GM23338 (cell line): Measurements from ENCODE around the gene C12orf56. TPM values are rescaled to one million over a fixed set of nuclear protein-coding genes. Genes with fewer than 3 reads are reported as not detected.

Experiments used
- ATAC-seq: fragments of 200-7000 bp; cut with Tn5 transposase; 3 replicates; pipeline ENCODE4 v1.9.1; 2020
- DNase-seq: peaks from one replicate; pipeline ENCODE4 v3.0.0-alpha.2; 2015; ENCODE audit warnings: low spot score
- H2AFZ ChIP-seq: fragments of 200-600 bp; sonication (generic); 2 replicates; pipeline ENCODE4 v1.8.0; 2016; ENCODE audit warnings: antibody characterized with exemption, mild to moderate bottlenecking, moderate library complexity
- H3F3A ChIP-seq: fragments of 200-600 bp; sonication (generic); replicated peaks from 2 replicates; pipeline ENCODE4 v1.8.0; 2017; ENCODE audit warnings: antibody characterized with exemption, mixed run types, low read depth
- H3K27ac ChIP-seq: fragments of 200-600 bp; sonication (generic); 2 replicates; pipeline ENCODE4 v1.6.1; 2016; ENCODE audit warnings: low read depth
- H3K27me3 ChIP-seq: fragments of 200-600 bp; sonication (generic); 2 replicates; pipeline ENCODE4 v1.8.0; 2016; ENCODE audit warnings: mild to moderate bottlenecking, mixed run types, moderate library complexity; ENCODE audit not compliant: insufficient read depth
- H3K36me3 ChIP-seq: fragments of 200-600 bp; sonication (generic); 2 replicates; pipeline ENCODE4 v1.8.0; 2016; ENCODE audit warnings: mild to moderate bottlenecking; ENCODE audit not compliant: insufficient read depth
- H3K4me1 ChIP-seq: fragments of 200-600 bp; sonication (generic); 2 replicates; pipeline ENCODE4 v1.8.0; 2016; ENCODE audit warnings: mild to moderate bottlenecking, moderate library complexity; ENCODE audit not compliant: insufficient read depth
- H3K4me2 ChIP-seq: fragments of 200-600 bp; sonication (generic); 2 replicates; pipeline ENCODE4 v1.7.1; 2017; ENCODE audit warnings: mixed run types
- H3K4me3 ChIP-seq: fragments of 200-600 bp; sonication (generic); 2 replicates; pipeline ENCODE4 v1.6.1; 2016; ENCODE audit warnings: mixed run types
- H3K79me2 ChIP-seq: fragments of 200-600 bp; sonication (generic); replicated peaks from 2 replicates; pipeline ENCODE4 v1.8.0; 2017; ENCODE audit warnings: mild to moderate bottlenecking; ENCODE audit not compliant: insufficient read depth
- H3K9me2 ChIP-seq: fragments of 200-600 bp; sonication (generic); 2 replicates; pipeline ENCODE4 v1.8.0; 2017; ENCODE audit not compliant: insufficient read depth
- H4K20me1 ChIP-seq: fragments of 200-600 bp; sonication (generic); replicated peaks from 2 replicates; pipeline ENCODE4 v1.8.0; 2017; ENCODE audit warnings: mild to moderate bottlenecking; ENCODE audit not compliant: insufficient read depth
- H3K27ac Mint-ChIP-seq: 2 replicates; pipeline ENCODE4 v1.8.0; 2020; ENCODE audit warnings: inconsistent platforms, mild to moderate bottlenecking, moderate library complexity, mixed read lengths
- H3K27me3 Mint-ChIP-seq: 3 replicates; pipeline ENCODE4 v1.8.0; 2022; ENCODE audit warnings: low read depth, mild to moderate bottlenecking, moderate library complexity, mixed read lengths, inconsistent platforms; ENCODE audit not compliant: insufficient read depth, poor library complexity
- H3K36me3 Mint-ChIP-seq: 3 replicates; pipeline ENCODE4 v1.8.0; 2021; ENCODE audit warnings: low read depth, mild to moderate bottlenecking, inconsistent platforms, moderate library complexity, mixed read lengths
- H3K4me1 Mint-ChIP-seq: 3 replicates; pipeline ENCODE4 v1.8.0; 2020; ENCODE audit warnings: mild to moderate bottlenecking, inconsistent platforms, mixed read lengths
- H3K4me3 Mint-ChIP-seq: 3 replicates; pipeline ENCODE4 v1.8.0; 2021; ENCODE audit warnings: moderate library complexity, mild to moderate bottlenecking, inconsistent platforms, mixed read lengths
- H3K9me3 Mint-ChIP-seq: 3 replicates; pipeline ENCODE4 v1.8.0; 2020; ENCODE audit warnings: moderate library complexity, mild to moderate bottlenecking, inconsistent platforms, mixed read lengths
- CREB1 ChIP-seq: fragments of 250-450 bp; sonication (Bioruptor Pico); IDR thresholded peaks from 2 replicates; pipeline ENCODE4 v1.5.0; 2020; ENCODE audit warnings: low read depth, mild to moderate bottlenecking, moderate library complexity
- EZH2phosphoT487 ChIP-seq: fragments of 200-600 bp; sonication (generic); IDR thresholded peaks from one replicate; pipeline ENCODE4 v1.8.1; 2018; ENCODE audit warnings: antibody characterized with exemption; ENCODE audit not compliant: unreplicated experiment
- JUNB ChIP-seq: IDR thresholded peaks from one replicate; pipeline ENCODE4 v1.6.1; 2016; ENCODE audit warnings: antibody characterized with exemption; ENCODE audit not compliant: unreplicated experiment
- NANOG ChIP-seq: IDR thresholded peaks from 2 replicates; pipeline ENCODE4 v1.6.1; 2016; ENCODE audit warnings: antibody characterized with exemption, borderline replicate concordance
- POLR2AphosphoS5 ChIP-seq: IDR thresholded peaks from 2 replicates; pipeline ENCODE4 v1.6.1; 2016; ENCODE audit warnings: antibody characterized with exemption, low read depth
- ZNF114 ChIP-seq: fragments of 250-450 bp; sonication (Bioruptor Pico); IDR thresholded peaks from 2 replicates; pipeline ENCODE4 v1.5.0; 2020; ENCODE audit warnings: mild to moderate bottlenecking, moderate library complexity
- ZNF331 ChIP-seq: fragments of 250-450 bp; sonication (Bioruptor Pico); IDR thresholded peaks from 2 replicates; pipeline ENCODE4 v1.5.0; 2020; ENCODE audit warnings: low read depth, mild to moderate bottlenecking, moderate library complexity
- polyA plus RNA-seq: library from polyadenylated mRNA; unstranded; fragments of >200 nt; fragmentation: Nextera tagmentation; extraction: Ambion mirVana; gene quantifications from 2 replicates; pipeline ENCODE4 v1.2.1, GENCODE V29; 2016
- total RNA-seq: library from RNA; depleted of rRNA; stranded (reverse); fragments of >200 nt; shearing (Covaris generic); gene quantifications from 2 replicates; pipeline ENCODE4 v1.2.3, GENCODE V29; 2014
- TF ChIP-seq, protein P1 (sequence below): IDR thresholded peaks from 2 replicates; pipeline ENCODE4 v1.6.1; 2016; ENCODE audit warnings: antibody characterized with exemption
- TF ChIP-seq, protein P2 (sequence below), 2 experiments: fragments of 200-600 bp in 1 of 2; sonication (generic) in 1 of 2; conservative IDR thresholded peaks; 2 replicates each; pipeline versions ENCODE4 v1.5.1 to v1.6.1; 2016 to 2017; ENCODE audit warnings: antibody characterized with exemption in 2 of 2, low read depth in 2 of 2, mild to moderate bottlenecking in 2 of 2, moderate library complexity in 1 of 2
- TF ChIP-seq, protein P3 (sequence below): IDR thresholded peaks from one replicate; pipeline ENCODE4 v1.6.1; 2018; ENCODE audit warnings: antibody characterized with exemption; ENCODE audit not compliant: unreplicated experiment
- TF ChIP-seq, protein P4 (sequence below): fragments of 250-450 bp; sonication (Bioruptor Pico); IDR thresholded peaks from 2 replicates; pipeline ENCODE4 v1.5.0; 2020; ENCODE audit warnings: mild to moderate bottlenecking, moderate library complexity

C12orf56 gene
- total and polyA plus RNA-seq, 2 experiments from 2014 or later: 6.4 to 9.3 TPM

DNA sequence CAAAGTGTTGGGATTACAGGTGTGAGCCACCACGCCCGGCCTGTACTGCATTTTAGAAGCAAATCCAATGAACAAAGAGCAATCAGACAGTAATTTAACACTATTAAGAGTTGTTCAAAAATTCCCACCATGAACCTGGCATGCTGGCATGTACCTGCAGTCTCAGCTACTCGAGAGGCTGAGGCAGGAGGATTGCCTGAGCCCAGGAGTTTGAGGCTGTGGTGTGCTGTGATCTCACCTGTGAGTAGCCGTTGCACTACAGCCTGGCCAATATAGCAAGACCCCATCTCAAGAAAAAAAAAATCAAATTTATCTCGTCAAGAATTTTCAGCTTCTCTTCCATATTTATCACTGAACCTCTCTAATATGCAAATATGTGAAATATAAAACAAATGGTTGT, 128.7 kb downstream of the C12orf56 start:
- H3K79me2 ChIP-seq: no peaks in the 10 kb centered on the region
- H3K36me3 ChIP-seq: no peaks in the 10 kb centered on the region
- H3K4me1 ChIP-seq: no peaks in the 10 kb centered on the region
- no peak overlapping the region for H3K4me2 ChIP-seq
- Mint-ChIP-seq H3K27me3 (peaks cover 2% of the 10 kb centered on the region), H3K9me3 (no peaks in the 10 kb centered on the region), H3K4me1 (no peaks in the 10 kb centered on the region), H3K27ac (no peak overlapping the region), H3K36me3 (no peaks in the 10 kb centered on the region), H3K4me3 (no peak overlapping the region)
- no peaks in the 10 kb centered on the region for H4K20me1 ChIP-seq
- no peaks in the 10 kb centered on the region for H3F3A ChIP-seq
- TF ChIP-seq ZNF114 (CRISPR knock-in tag) (no peak), JUNB (no peak), EZH2phosphoT487 (no peak), ZNF331 (no peak), CREB1 (no peak), NANOG (no peak), POLR2AphosphoS5 (no peak)
- TF ChIP-seq, protein P1, sequence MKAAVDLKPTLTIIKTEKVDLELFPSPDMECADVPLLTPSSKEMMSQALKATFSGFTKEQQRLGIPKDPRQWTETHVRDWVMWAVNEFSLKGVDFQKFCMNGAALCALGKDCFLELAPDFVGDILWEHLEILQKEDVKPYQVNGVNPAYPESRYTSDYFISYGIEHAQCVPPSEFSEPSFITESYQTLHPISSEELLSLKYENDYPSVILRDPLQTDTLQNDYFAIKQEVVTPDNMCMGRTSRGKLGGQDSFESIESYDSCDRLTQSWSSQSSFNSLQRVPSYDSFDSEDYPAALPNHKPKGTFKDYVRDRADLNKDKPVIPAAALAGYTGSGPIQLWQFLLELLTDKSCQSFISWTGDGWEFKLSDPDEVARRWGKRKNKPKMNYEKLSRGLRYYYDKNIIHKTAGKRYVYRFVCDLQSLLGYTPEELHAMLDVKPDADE: no peak
- TF ChIP-seq, protein P2, sequence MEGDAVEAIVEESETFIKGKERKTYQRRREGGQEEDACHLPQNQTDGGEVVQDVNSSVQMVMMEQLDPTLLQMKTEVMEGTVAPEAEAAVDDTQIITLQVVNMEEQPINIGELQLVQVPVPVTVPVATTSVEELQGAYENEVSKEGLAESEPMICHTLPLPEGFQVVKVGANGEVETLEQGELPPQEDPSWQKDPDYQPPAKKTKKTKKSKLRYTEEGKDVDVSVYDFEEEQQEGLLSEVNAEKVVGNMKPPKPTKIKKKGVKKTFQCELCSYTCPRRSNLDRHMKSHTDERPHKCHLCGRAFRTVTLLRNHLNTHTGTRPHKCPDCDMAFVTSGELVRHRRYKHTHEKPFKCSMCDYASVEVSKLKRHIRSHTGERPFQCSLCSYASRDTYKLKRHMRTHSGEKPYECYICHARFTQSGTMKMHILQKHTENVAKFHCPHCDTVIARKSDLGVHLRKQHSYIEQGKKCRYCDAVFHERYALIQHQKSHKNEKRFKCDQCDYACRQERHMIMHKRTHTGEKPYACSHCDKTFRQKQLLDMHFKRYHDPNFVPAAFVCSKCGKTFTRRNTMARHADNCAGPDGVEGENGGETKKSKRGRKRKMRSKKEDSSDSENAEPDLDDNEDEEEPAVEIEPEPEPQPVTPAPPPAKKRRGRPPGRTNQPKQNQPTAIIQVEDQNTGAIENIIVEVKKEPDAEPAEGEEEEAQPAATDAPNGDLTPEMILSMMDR (conservative IDR thresholded peaks at IDR 0.05; ENCODE audit: low read depth in 2 of 2): no peak
- TF ChIP-seq, protein P3, sequence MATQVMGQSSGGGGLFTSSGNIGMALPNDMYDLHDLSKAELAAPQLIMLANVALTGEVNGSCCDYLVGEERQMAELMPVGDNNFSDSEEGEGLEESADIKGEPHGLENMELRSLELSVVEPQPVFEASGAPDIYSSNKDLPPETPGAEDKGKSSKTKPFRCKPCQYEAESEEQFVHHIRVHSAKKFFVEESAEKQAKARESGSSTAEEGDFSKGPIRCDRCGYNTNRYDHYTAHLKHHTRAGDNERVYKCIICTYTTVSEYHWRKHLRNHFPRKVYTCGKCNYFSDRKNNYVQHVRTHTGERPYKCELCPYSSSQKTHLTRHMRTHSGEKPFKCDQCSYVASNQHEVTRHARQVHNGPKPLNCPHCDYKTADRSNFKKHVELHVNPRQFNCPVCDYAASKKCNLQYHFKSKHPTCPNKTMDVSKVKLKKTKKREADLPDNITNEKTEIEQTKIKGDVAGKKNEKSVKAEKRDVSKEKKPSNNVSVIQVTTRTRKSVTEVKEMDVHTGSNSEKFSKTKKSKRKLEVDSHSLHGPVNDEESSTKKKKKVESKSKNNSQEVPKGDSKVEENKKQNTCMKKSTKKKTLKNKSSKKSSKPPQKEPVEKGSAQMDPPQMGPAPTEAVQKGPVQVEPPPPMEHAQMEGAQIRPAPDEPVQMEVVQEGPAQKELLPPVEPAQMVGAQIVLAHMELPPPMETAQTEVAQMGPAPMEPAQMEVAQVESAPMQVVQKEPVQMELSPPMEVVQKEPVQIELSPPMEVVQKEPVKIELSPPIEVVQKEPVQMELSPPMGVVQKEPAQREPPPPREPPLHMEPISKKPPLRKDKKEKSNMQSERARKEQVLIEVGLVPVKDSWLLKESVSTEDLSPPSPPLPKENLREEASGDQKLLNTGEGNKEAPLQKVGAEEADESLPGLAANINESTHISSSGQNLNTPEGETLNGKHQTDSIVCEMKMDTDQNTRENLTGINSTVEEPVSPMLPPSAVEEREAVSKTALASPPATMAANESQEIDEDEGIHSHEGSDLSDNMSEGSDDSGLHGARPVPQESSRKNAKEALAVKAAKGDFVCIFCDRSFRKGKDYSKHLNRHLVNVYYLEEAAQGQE: no peak
- TF ChIP-seq, protein P4, sequence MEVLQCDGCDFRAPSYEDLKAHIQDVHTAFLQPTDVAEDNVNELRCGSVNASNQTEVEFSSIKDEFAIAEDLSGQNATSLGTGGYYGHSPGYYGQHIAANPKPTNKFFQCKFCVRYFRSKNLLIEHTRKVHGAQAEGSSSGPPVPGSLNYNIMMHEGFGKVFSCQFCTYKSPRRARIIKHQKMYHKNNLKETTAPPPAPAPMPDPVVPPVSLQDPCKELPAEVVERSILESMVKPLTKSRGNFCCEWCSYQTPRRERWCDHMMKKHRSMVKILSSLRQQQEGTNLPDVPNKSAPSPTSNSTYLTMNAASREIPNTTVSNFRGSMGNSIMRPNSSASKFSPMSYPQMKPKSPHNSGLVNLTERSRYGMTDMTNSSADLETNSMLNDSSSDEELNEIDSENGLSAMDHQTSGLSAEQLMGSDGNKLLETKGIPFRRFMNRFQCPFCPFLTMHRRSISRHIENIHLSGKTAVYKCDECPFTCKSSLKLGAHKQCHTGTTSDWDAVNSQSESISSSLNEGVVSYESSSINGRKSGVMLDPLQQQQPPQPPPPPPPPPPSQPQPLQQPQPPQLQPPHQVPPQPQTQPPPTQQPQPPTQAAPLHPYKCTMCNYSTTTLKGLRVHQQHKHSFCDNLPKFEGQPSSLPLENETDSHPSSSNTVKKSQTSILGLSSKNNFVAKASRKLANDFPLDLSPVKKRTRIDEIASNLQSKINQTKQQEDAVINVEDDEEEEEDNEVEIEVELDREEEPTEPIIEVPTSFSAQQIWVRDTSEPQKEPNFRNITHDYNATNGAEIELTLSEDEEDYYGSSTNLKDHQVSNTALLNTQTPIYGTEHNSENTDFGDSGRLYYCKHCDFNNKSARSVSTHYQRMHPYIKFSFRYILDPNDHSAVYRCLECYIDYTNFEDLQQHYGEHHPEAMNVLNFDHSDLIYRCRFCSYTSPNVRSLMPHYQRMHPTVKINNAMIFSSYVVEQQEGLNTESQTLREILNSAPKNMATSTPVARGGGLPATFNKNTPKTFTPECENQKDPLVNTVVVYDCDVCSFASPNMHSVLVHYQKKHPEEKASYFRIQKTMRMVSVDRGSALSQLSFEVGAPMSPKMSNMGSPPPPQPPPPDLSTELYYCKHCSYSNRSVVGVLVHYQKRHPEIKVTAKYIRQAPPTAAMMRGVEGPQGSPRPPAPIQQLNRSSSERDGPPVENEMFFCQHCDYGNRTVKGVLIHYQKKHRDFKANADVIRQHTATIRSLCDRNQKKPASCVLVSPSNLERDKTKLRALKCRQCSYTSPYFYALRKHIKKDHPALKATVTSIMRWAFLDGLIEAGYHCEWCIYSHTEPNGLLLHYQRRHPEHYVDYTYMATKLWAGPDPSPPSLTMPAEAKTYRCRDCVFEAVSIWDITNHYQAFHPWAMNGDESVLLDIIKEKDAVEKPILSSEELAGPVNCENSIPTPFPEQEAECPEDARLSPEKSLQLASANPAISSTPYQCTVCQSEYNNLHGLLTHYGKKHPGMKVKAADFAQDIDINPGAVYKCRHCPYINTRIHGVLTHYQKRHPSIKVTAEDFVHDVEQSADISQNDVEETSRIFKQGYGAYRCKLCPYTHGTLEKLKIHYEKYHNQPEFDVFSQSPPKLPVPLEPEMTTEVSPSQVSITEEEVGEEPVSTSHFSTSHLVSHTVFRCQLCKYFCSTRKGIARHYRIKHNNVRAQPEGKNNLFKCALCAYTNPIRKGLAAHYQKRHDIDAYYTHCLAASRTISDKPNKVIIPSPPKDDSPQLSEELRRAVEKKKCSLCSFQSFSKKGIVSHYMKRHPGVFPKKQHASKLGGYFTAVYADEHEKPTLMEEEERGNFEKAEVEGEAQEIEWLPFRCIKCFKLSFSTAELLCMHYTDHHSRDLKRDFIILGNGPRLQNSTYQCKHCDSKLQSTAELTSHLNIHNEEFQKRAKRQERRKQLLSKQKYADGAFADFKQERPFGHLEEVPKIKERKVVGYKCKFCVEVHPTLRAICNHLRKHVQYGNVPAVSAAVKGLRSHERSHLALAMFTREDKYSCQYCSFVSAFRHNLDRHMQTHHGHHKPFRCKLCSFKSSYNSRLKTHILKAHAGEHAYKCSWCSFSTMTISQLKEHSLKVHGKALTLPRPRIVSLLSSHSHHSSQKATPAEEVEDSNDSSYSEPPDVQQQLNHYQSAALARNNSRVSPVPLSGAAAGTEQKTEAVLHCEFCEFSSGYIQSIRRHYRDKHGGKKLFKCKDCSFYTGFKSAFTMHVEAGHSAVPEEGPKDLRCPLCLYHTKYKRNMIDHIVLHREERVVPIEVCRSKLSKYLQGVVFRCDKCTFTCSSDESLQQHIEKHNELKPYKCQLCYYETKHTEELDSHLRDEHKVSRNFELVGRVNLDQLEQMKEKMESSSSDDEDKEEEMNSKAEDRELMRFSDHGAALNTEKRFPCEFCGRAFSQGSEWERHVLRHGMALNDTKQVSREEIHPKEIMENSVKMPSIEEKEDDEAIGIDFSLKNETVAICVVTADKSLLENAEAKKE (CRISPR knock-in tag): no peak
- no peaks in the 10 kb centered on the region for H3K9me2 ChIP-seq
- ATAC-seq (no peak), DNase-seq (no peak)
- H3K4me3 ChIP-seq: no peak overlapping the region
- H2AFZ ChIP-seq: no peak overlapping the region
- no peak overlapping the region for H3K27ac ChIP-seq
- no peaks in the 10 kb centered on the region for H3K27me3 ChIP-seq
